Measurements from ENCODE around the gene RTKN. TPM values are rescaled to one million over a fixed set of nuclear protein-coding genes. Genes with fewer than 3 reads are reported as not detected.

Gene RTKN
- total RNA-seq, 4 donors from 2014 or later, result 46.2 to 99.9 (median 75.7) TPM

- DNase-seq, result no peak
- H3K27ac ChIP-seq, result no peak overlapping the region
- no peaks in the 10 kb centered on the region for H3K9me3 ChIP-seq
- no peaks in the 10 kb centered on the region for H3K27me3 ChIP-seq
- no peaks in the 10 kb centered on the region for H3K36me3 ChIP-seq
- peaks cover 0 to 23% (median 5%) of the 10 kb centered on the region in 4 donors for H3K4me1 ChIP-seq
- no peak for TF ChIP-seq POLR2A (IDR thresholded peaks at IDR 0.05)
- TF ChIP-seq CTCF (IDR thresholded peaks at IDR 0.05), result no peak
- no peak overlapping the region for H3K4me3 ChIP-seq
These were observed 57.7 kb downstream of the RTKN start for GRCh38 chr2:74384051-74384450.

GRCh38 chr2:74383254-74383653 lies 58.5 kb downstream of the RTKN start:
- Histone ChIP-seq H3K27ac (no peak overlapping the region), H3K9me3 (no peaks in the 10 kb centered on the region), H3K36me3 (no peaks in the 10 kb centered on the region), H3K4me1 (peaks cover 0 to 25% (median 5%) of the 10 kb centered on the region in 4 donors), H3K4me3 (no peak overlapping the region), H3K27me3 (no peaks in the 10 kb centered on the region)
- TF ChIP-seq POLR2A (IDR thresholded peaks at IDR 0.05) (no peak), CTCF (IDR thresholded peaks at IDR 0.05) (no peak)
- DNase-seq, result no peak

- no peak overlapping the region for H3K27ac ChIP-seq
- no peaks in the 10 kb centered on the region for H3K9me3 ChIP-seq
- no peak for DNase-seq
- TF ChIP-seq CTCF (IDR thresholded peaks at IDR 0.05), result no peak
- no peaks in the 10 kb centered on the region for H3K27me3 ChIP-seq
- peaks cover 0 to 25% (median 5%) of the 10 kb centered on the region in 4 donors for H3K4me1 ChIP-seq
- no peak overlapping the region for H3K4me3 ChIP-seq
- peaks cover 0 to 13% (median 0%) of the 10 kb centered on the region in 3 donors for H3K36me3 ChIP-seq
These were observed 60.0 kb downstream of the RTKN start for GRCh38 chr2:74381751-74382150.

GRCh38 chr2:74379851-74380789 lies 61.6 kb downstream of the RTKN start, which contains the start of gene DCTN1:
Gene DCTN1 (minus strand): TSS chr2:74380311. CDS start chr2:74380037, 274 bp downstream.
- no peaks in the 10 kb centered on the region for H3K27me3 ChIP-seq
- H3K4me3 ChIP-seq, result peak within 1 kb of the TSS in 3 of 4 donors; percentile 4 to 42 (median 28)
- TF ChIP-seq CTCF (IDR thresholded peaks at IDR 0.05), result no peak
- TF ChIP-seq POLR2A (IDR thresholded peaks at IDR 0.05), result no peak
- peaks cover 0 to 25% (median 5%) of the 10 kb centered on the region in 4 donors for H3K4me1 ChIP-seq
- peak in 1 of 3 donors; percentile 67 for DNase-seq
- H3K27ac ChIP-seq, result no peak within 1 kb of the TSS
- peaks cover 0 to 24% (median 0%) of the 10 kb centered on the region in 3 donors for H3K36me3 ChIP-seq
- no peaks in the 10 kb centered on the region for H3K9me3 ChIP-seq

- Histone ChIP-seq H3K27me3 (no peaks in the 10 kb centered on the region), H3K4me1 (peaks cover 0 to 29% (median 5%) of the 10 kb centered on the region in 4 donors), H3K4me3 (no peak overlapping the region), H3K27ac (no peak overlapping the region), H3K36me3 (peaks cover 0 to 24% (median 0%) of the 10 kb centered on the region in 3 donors), H3K9me3 (no peaks in the 10 kb centered on the region)
- TF ChIP-seq POLR2A (IDR thresholded peaks at IDR 0.05) (no peak), CTCF (IDR thresholded peaks at IDR 0.05) (no peak)
- DNase-seq, result no peak
These were observed 63.7 kb downstream of the RTKN start for GRCh38 chr2:74378007-74378406.

Measured in Peyer's patch (tissue), 4 donors.